PC-3 (cell line): ENCODE measurements around the gene LIPT2.

Experiments used
- EZH2 ChIP-seq: fragments of 300-600 bp; sonication (generic); IDR thresholded peaks from one replicate; pipeline ENCODE4 v1.6.1; 2017; ENCODE audit warnings: antibody characterized with exemption, mild to moderate bottlenecking, low read length; ENCODE audit not compliant: unreplicated experiment
- TF ChIP-seq, protein P1 (sequence below): fragments of 300-600 bp; sonication (generic); conservative IDR thresholded peaks from 2 replicates; pipeline ENCODE4 v1.5.1; 2017; ENCODE audit warnings: antibody characterized with exemption, low read depth, mild to moderate bottlenecking, low read length

DNA sequence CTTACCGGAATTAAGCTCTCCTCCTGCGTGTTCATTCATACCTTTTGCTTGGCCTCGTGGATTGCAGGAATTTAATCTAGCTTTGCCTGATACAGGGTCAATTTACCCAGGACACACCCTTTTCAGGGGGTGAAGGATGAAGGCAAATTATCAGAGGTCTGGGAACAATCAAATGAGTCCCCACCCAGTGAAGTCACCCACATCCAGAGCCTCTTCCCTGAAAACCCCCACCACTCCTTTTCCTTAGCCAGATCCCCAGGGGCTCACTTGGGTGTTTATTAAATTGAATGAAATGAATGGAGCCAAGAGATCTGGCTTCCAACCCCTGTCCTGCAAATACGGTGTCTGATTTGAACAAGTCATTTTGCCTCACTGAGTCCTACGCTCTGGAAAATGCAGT is 31.0 kb upstream of the LIPT2 start:
- TF ChIP-seq, protein P1, sequence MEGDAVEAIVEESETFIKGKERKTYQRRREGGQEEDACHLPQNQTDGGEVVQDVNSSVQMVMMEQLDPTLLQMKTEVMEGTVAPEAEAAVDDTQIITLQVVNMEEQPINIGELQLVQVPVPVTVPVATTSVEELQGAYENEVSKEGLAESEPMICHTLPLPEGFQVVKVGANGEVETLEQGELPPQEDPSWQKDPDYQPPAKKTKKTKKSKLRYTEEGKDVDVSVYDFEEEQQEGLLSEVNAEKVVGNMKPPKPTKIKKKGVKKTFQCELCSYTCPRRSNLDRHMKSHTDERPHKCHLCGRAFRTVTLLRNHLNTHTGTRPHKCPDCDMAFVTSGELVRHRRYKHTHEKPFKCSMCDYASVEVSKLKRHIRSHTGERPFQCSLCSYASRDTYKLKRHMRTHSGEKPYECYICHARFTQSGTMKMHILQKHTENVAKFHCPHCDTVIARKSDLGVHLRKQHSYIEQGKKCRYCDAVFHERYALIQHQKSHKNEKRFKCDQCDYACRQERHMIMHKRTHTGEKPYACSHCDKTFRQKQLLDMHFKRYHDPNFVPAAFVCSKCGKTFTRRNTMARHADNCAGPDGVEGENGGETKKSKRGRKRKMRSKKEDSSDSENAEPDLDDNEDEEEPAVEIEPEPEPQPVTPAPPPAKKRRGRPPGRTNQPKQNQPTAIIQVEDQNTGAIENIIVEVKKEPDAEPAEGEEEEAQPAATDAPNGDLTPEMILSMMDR = no peak
- TF ChIP-seq EZH2 = no peak
